ENCODE measurements around the gene HOXA7. TPM values are rescaled to one million over a fixed set of nuclear protein-coding genes. Genes with fewer than 3 reads are reported as not detected.

The HOXA7 gene
- total RNA-seq, 1 donor, result not detected

DNA sequence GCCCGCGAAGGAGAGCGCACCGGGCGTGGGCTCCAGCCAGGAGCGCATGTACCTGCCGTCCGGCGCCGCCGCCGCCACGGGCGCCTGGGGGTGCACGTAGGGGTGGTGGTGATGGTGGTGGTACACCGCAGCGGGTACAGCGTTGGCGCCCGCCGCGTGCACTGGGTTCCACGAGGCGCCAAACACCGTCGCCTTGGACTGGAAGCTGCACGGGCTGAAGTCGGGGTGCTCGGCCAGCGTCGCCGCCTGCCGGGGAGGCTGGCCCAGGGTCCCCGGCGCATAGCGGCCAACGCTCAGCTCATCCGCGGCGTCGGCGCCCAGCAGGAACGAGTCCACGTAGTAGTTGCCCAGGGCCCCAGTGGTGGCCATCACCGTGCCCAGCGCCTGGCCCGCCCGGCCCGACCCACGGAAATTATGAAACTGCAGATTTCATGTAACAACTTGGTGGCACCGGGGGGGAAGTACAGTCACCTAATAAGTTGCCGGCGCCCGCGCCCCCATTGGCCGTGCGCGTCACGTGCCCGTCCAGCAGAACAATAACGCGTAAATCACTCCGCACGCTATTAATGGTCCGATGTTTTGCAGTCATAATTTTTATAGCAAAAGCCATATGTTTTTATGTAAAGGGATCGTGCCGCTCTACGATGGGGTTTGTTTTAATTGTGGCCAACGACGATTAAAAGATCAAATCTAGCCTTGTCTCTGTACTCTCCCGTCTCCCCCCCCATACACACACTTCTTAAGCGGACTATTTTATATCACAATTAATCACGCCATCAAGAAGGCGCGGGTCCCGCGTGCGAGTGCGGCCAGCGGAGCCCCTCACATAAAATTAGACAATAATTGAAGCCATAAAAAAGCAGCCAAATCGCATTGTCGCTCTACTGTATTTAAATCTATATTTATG is 8.9 kb upstream of the HOXA7 start, which contains the start of gene HOXA9:
Gene HOXA9, minus strand, starts transcription at position 449 of the 907 bp plus-strand sequence. Its CDS starts 80 bp downstream, at position 369.
- TF ChIP-seq, protein P1, sequence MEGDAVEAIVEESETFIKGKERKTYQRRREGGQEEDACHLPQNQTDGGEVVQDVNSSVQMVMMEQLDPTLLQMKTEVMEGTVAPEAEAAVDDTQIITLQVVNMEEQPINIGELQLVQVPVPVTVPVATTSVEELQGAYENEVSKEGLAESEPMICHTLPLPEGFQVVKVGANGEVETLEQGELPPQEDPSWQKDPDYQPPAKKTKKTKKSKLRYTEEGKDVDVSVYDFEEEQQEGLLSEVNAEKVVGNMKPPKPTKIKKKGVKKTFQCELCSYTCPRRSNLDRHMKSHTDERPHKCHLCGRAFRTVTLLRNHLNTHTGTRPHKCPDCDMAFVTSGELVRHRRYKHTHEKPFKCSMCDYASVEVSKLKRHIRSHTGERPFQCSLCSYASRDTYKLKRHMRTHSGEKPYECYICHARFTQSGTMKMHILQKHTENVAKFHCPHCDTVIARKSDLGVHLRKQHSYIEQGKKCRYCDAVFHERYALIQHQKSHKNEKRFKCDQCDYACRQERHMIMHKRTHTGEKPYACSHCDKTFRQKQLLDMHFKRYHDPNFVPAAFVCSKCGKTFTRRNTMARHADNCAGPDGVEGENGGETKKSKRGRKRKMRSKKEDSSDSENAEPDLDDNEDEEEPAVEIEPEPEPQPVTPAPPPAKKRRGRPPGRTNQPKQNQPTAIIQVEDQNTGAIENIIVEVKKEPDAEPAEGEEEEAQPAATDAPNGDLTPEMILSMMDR (IDR thresholded peaks at IDR 0.05; ENCODE audit: insufficient read depth, low read length), result no peak
- no peak for DNase-seq (ENCODE audit: low read depth)

DNA sequence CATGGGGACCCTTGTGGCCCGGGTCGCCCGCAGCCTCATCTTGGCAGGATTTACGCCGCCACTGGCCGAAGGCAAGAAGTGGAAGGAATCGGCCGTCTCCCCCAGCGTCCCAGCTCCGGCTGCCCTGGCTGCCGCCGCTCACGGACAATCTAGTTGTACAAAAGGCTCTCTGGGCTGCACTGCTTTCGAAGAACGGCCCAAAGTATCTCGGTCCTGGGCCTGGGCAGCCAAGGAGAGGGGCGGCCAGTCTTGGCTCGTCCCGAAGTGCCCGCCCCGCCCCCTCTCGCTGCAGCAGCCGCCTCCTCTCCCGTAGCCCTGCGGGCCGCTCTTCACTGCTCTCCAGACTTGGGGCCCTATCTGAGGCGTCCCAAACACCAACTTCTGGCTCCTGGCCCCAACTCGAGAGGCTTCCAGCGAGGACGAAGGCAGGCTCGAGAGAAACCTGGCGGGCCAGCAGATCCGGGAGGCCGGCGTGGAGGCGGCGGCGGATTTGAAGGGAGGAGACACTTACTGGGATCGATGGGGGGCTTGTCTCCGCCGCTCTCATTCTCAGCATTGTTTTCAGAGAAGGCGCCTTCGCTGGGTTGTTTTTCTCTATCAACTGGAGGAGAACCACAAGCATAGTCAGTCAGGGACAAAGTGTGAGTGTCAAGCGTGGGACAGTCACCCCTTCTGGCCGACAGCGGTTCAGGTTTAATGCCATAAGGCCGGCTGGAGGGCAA is 8.1 kb upstream of the HOXA7 start:
- TF ChIP-seq, protein P1 (IDR thresholded peaks at IDR 0.05; ENCODE audit: insufficient read depth, low read length), result no peak
- no peak overlapping the region for H3K4me3 ChIP-seq (ENCODE audit: low read depth, low read length)
- DNase-seq (ENCODE audit: low read depth), result no peak

More for the DNA sequence above, 8.9 kb upstream of the HOXA7 start, which contains the start of gene HOXA9:
- no peak within 1 kb of the TSS for H3K4me3 ChIP-seq (ENCODE audit: low read depth, low read length)

DNA sequence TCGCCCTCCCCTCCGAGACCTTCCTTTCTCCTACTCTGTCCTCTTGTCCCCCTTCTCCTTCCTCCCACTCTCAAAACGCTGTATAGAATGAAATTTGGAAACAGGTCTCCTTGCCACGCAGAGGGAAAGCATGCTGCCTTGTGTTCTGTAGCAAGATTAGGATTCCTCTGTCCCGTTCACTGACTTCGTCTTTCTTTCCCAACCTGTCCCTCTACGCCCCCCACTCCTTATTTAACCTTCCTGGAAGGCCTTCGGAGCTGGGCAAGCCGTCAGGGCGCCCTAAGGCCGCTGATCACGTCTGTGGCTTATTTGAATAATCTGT is 7.5 kb upstream of the HOXA7 start:
- no peak for DNase-seq (ENCODE audit: low read depth)
- no peak overlapping the region for H3K4me3 ChIP-seq (ENCODE audit: low read depth, low read length)
- TF ChIP-seq, protein P1 (IDR thresholded peaks at IDR 0.05; ENCODE audit: insufficient read depth, low read length), result no peak

DNA sequence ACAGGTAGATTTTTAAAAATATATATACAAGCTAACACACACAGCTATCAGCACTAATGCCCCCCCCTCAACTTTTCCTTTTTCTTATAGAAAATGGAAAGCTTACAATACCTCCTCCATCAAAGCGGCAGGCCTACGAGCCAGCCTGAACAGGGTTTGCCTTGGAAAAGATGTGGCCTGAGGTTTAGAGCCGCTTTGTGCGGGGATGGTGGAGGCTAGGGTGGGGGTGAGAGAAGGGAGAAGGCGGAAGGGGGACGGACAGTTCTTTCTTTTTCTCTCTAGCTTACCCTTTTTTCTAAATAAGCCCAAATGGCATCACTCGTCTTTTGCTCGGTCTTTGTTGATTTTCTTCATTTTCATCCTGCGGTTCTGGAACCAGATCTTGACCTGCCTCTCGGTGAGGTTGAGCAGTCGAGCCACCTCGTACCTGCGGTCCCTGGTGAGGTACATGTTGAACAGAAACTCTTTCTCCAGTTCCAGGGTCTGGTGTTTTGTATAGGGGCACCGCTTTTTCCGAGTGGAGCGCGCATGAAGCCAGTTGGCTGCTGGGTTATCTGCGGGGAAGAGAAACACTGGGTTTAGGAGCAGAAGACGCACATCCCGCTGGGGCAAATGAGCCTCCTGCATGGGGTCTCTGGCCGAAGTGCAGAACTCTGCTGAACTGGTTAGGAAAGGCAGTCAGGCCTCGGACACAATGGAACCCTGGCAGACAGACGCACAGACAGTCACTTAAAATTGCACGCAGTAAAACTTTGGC is 7.0 kb upstream of the HOXA7 start:
- DNase-seq (ENCODE audit: low read depth), result no peak
- no peak overlapping the region for H3K4me3 ChIP-seq (ENCODE audit: low read depth, low read length)
- TF ChIP-seq, protein P1 (IDR thresholded peaks at IDR 0.05; ENCODE audit: insufficient read depth, low read length), result no peak

DNA sequence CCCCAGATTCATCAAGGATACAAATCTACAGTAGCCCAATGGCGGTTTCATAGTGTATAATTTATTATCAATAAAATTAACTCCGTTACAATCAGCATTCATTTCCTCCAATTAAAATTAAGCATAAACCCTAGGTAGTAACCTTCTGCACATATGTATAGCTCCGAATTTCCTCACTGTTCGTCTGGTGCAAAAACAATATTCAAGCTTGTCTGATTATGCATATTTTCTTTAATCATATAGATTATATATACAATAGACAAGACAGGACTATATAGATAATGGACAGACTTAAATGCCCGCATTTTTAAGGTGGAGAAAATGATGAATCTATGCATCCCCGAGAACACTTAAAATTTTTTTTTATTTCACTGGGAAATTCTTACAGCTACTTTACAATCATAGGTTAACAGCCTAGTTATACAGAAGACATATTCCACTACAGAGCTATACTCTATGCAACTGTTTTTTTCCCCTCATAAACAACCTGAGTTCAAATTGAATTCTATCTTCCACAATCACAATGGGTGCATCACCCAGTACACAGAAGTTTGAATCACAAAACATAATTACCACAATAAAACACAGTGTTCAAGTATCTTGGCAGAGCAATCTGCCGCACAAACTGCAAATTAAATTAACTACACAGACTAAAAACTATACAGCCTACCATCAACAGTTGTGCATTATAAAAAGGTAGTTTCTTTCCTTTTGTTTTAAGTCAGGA is 6.2 kb upstream of the HOXA7 start:
- H3K4me3 ChIP-seq (ENCODE audit: low read depth, low read length), result no peak overlapping the region
- TF ChIP-seq, protein P1 (IDR thresholded peaks at IDR 0.05; ENCODE audit: insufficient read depth, low read length), result no peak
- no peak for DNase-seq (ENCODE audit: low read depth)

Measured in fibroblast of the aortic adventitia (primary cell).